Epithelial cell of esophagus (primary cell): ENCODE results near the gene AKAP13.

Source experiments
- DNase-seq: peaks from one replicate; pipeline ENCODE4 v3.0.0; 2010; ENCODE audit warnings: low read depth
- H3K4me3 ChIP-seq: 2 replicates; pipeline ENCODE4 v1.5.1; 2011; ENCODE audit warnings: mild to moderate bottlenecking, low read length, control low read depth
- CTCF ChIP-seq: IDR thresholded peaks from 2 replicates; pipeline ENCODE4 v1.5.1; 2011; ENCODE audit warnings: low read depth, mild to moderate bottlenecking, low read length, control low read depth, inconsistent platforms; ENCODE audit not compliant: insufficient read depth; ENCODE audit errors: missing control alignments

AKAP13 gene

GRCh38 chr15:85454403-85454802, 74.0 kb downstream of the AKAP13 start:
- peak; percentile 13 for TF ChIP-seq CTCF
- H3K4me3 ChIP-seq: no peak overlapping the region
- no peak for DNase-seq

- no peak overlapping the region for H3K4me3 ChIP-seq
- no peak for TF ChIP-seq CTCF
These were observed 75.5 kb downstream of the AKAP13 start for GRCh38 chr15:85455891-85456290.

GRCh38 chr15:85456798-85457197, 76.4 kb downstream of the AKAP13 start:
- TF ChIP-seq CTCF: no peak
- H3K4me3 ChIP-seq: no peak overlapping the region
- no peak for DNase-seq

More at GRCh38 chr15:85455891-85456290, 75.5 kb downstream of the AKAP13 start:
- no peak for DNase-seq

GRCh38 chr15:85457392-85457968, 77.1 kb downstream of the AKAP13 start:
- DNase-seq: peak; percentile 78
- H3K4me3 ChIP-seq: no peak overlapping the region
- no peak for TF ChIP-seq CTCF

- no peak overlapping the region for H3K4me3 ChIP-seq
- TF ChIP-seq CTCF: no peak
- peak; percentile 79 for DNase-seq
These were observed 78.4 kb downstream of the AKAP13 start for GRCh38 chr15:85458764-85459163.

GRCh38 chr15:85462029-85462428, 81.6 kb downstream of the AKAP13 start:
- DNase-seq: no peak
- H3K4me3 ChIP-seq: no peak overlapping the region
- TF ChIP-seq CTCF: no peak

- TF ChIP-seq CTCF: no peak
- DNase-seq: no peak
- H3K4me3 ChIP-seq: no peak overlapping the region
These were observed 83.0 kb downstream of the AKAP13 start for GRCh38 chr15:85463276-85463892.
